Measurements from ENCODE around the gene GTPBP2. TPM values are rescaled to one million over a fixed set of nuclear protein-coding genes. Genes with fewer than 3 reads are reported as not detected.

The GTPBP2 gene
- total RNA-seq, 1 donor from 2014 or later, result 90.9 TPM

DNA sequence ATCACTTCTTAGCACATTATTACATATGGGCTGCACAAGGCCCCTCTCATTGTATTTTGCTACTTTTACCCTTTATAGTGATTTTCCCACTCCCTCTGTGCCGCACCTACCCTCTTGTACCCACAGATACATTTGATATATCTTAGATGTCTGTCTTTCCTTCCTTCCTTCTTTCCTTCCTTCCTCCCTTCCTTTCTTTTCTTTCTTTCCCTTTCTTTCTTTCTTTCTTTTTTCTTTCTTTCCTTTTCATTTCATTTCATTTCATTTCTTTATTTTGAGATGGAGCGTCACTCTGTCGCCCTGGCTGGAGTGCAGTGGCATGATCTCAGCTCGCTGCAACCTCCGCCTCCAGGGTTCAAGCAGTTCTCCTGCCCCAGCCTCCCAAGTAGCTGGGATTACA lies 40.9 kb downstream of the GTPBP2 start:
- no peak for DNase-seq
- H3K9me3 ChIP-seq, result no peaks in the 10 kb centered on the region
- H3K4me3 ChIP-seq, result no peak overlapping the region
- ATAC-seq, result no peak
- H3K4me1 ChIP-seq, result no peaks in the 10 kb centered on the region
- H3K27ac ChIP-seq, result no peak overlapping the region
- TF ChIP-seq, protein P1, sequence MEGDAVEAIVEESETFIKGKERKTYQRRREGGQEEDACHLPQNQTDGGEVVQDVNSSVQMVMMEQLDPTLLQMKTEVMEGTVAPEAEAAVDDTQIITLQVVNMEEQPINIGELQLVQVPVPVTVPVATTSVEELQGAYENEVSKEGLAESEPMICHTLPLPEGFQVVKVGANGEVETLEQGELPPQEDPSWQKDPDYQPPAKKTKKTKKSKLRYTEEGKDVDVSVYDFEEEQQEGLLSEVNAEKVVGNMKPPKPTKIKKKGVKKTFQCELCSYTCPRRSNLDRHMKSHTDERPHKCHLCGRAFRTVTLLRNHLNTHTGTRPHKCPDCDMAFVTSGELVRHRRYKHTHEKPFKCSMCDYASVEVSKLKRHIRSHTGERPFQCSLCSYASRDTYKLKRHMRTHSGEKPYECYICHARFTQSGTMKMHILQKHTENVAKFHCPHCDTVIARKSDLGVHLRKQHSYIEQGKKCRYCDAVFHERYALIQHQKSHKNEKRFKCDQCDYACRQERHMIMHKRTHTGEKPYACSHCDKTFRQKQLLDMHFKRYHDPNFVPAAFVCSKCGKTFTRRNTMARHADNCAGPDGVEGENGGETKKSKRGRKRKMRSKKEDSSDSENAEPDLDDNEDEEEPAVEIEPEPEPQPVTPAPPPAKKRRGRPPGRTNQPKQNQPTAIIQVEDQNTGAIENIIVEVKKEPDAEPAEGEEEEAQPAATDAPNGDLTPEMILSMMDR (IDR thresholded peaks at IDR 0.05), result no peak
- intact Hi-C loops (cut with DNase I), result no loop called here
- peaks cover 91% of the 10 kb centered on the region for H3K36me3 ChIP-seq
- no peaks in the 10 kb centered on the region for H3K27me3 ChIP-seq (ENCODE audit: low read depth)

DNA sequence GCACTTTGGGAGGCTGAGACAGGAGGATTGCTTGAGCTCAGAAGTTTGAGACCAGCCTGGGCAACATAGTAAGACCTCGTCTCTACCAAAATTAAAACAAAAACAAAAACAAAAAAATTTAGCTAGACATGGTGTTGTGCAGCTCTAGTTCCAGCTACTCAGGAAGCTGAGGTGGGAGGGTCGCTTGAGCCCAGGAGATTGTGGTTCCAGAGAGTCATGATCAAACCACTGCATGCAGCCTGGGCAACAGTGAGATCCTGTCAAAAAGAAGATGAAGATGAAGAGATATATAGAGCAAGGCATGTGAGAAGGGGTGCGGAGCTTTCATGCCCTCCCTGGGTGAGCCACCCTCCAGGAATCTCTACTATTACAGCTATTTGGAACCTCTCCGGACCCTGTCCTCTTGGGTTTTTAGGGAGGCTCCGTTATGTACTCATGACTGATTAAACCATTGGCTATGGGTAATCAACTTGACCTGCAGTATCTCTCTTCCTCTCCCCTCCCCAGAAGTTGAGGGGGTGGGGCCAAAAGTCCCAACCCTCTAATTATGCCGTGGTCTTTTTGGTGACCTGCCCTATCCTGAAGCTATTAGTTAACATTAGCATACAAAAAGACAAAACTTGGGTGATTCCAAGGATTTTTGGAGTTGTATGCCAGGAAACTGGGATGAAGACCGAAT lies 44.0 kb downstream of the GTPBP2 start:
- H3K4me3 ChIP-seq, result no peak overlapping the region
- no peaks in the 10 kb centered on the region for H3K4me1 ChIP-seq
- H3K27ac ChIP-seq, result no peak overlapping the region
- TF ChIP-seq, protein P1 (IDR thresholded peaks at IDR 0.05), result no peak
- DNase-seq (no peak), ATAC-seq (no peak)
- no peaks in the 10 kb centered on the region for H3K9me3 ChIP-seq
- intact Hi-C loops (cut with DNase I), result no loop called here
- no peaks in the 10 kb centered on the region for H3K27me3 ChIP-seq (ENCODE audit: low read depth)
- peaks cover 76% of the 10 kb centered on the region for H3K36me3 ChIP-seq

DNA sequence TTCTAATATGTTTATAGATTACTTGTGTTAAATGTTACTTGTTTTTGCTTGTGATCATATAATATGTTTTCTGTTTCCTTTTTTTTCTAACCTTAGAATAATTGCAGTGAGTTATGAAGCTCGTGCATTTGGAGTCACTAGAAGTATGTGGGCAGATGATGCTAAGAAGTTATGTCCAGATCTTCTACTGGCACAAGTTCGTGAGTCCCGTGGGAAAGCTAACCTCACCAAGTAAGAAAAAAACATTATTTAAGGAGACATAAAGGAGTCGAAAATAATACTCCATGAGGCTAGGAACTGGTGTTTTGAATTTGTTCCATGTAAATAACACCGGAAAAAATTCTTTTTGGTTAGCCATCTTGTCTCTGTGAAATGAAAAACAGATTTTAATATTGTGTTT lies 46.2 kb downstream of the GTPBP2 start:
- peaks cover 6% of the 10 kb centered on the region for H3K4me1 ChIP-seq
- H3K9me3 ChIP-seq, result no peaks in the 10 kb centered on the region
- no peaks in the 10 kb centered on the region for H3K27me3 ChIP-seq (ENCODE audit: low read depth)
- intact Hi-C loops (cut with DNase I), result no loop called here
- peaks cover 56% of the 10 kb centered on the region for H3K36me3 ChIP-seq
- H3K4me3 ChIP-seq, result no peak overlapping the region
- TF ChIP-seq, protein P1 (IDR thresholded peaks at IDR 0.05), result no peak
- DNase-seq (no peak), ATAC-seq (no peak)
- H3K27ac ChIP-seq, result no peak overlapping the region

DNA sequence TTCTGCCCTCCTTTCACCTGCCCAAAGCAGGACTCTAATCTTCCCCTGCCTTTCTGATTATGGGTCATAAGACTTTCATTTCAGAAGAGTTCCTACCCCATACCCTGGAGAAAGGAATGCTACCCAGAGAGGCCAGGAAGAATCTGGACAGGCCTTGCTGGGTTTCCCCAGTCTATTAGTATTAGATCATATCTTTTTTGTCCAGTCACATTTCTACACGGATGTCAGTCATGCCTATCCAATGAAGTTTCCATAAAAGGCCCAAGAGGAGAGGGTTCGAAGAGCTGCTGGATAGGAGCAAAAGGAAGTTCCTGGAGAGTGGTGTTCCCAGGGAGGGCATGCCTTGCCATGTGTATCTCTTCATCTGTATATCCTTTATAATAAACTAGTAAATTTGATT lies 49.9 kb downstream of the GTPBP2 start:
- TF ChIP-seq, protein P1 (IDR thresholded peaks at IDR 0.05), result no peak
- no peaks in the 10 kb centered on the region for H3K27me3 ChIP-seq (ENCODE audit: low read depth)
- ATAC-seq, result no peak
- no peaks in the 10 kb centered on the region for H3K9me3 ChIP-seq
- H3K4me1 ChIP-seq, result peaks cover 31% of the 10 kb centered on the region
- H3K36me3 ChIP-seq, result peaks cover 21% of the 10 kb centered on the region
- intact Hi-C loops (cut with DNase I), result no loop called here
- no peak overlapping the region for H3K27ac ChIP-seq
- no peak for DNase-seq
- H3K4me3 ChIP-seq, result no peak overlapping the region

DNA sequence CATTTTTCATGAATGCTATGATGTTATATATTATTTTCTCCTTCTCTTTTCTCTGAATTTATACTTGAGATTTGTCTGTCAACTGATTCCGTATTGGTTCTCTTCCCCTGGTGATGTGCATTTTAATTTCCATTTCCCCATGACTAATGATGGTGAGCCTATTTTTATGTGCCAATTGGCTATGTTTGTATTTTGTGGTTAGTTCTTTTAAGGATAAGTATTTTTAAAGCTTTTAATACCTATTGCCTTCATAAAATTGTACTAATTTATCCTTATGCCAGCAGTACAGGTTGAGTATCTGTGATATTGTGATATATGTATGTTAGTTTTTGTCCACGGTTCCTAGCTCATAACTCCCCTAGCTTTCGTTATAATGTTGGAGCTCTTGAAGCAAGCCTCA lies 50.3 kb downstream of the GTPBP2 start:
- TF ChIP-seq, protein P1 (IDR thresholded peaks at IDR 0.05), result no peak
- ATAC-seq (no peak), DNase-seq (no peak)
- Histone ChIP-seq H3K27ac (no peak overlapping the region), H3K4me1 (peaks cover 31% of the 10 kb centered on the region), H3K4me3 (no peak overlapping the region), H3K9me3 (no peaks in the 10 kb centered on the region), H3K36me3 (peaks cover 17% of the 10 kb centered on the region), H3K27me3 (ENCODE audit: low read depth) (no peaks in the 10 kb centered on the region)
- intact Hi-C loops (cut with DNase I), result no loop called here
